ENCODE measurements around the gene ZNF574.

The ZNF574 gene

GRCh38 chr19:42075616-42076379 is at the start of gene ZNF574:
TSS of gene ZNF574 (plus strand) at chr19:42076166. CDS start at chr19:42078607, 2,441 bp downstream.
- Histone ChIP-seq H3K4me1 (ENCODE audit: low read length) (peaks cover 18% of the 10 kb centered on the region), H3K27ac (ENCODE audit: low read length) (peak within 1 kb of the TSS; percentile 77), H4K20me1 (ENCODE audit: insufficient read depth, low read length) (peaks cover 26% of the 10 kb centered on the region), H3K9me3 (ENCODE audit: insufficient read depth, low read length) (no peaks in the 10 kb centered on the region), H3K4me2 (ENCODE audit: low read length) (peak within 1 kb of the TSS; percentile 96), H3K4me3 (ENCODE audit: low read length) (peak within 1 kb of the TSS; percentile 92), H3K27me3 (ENCODE audit: low read depth, low read length) (no peaks in the 10 kb centered on the region), H3K9ac (ENCODE audit: low read length) (peak within 1 kb of the TSS; percentile 98), H2AFZ (ENCODE audit: low read depth, low read length) (peak within 1 kb of the TSS; percentile 30; the same call in 1 of the 2 replicates), H3K36me3 (replicated peaks; ENCODE audit: low read depth, low read length) (peaks cover 23% of the 10 kb centered on the region), H3K79me2 (ENCODE audit: low read length) (peaks cover 58% of the 10 kb centered on the region)
- TF ChIP-seq, protein P1, sequence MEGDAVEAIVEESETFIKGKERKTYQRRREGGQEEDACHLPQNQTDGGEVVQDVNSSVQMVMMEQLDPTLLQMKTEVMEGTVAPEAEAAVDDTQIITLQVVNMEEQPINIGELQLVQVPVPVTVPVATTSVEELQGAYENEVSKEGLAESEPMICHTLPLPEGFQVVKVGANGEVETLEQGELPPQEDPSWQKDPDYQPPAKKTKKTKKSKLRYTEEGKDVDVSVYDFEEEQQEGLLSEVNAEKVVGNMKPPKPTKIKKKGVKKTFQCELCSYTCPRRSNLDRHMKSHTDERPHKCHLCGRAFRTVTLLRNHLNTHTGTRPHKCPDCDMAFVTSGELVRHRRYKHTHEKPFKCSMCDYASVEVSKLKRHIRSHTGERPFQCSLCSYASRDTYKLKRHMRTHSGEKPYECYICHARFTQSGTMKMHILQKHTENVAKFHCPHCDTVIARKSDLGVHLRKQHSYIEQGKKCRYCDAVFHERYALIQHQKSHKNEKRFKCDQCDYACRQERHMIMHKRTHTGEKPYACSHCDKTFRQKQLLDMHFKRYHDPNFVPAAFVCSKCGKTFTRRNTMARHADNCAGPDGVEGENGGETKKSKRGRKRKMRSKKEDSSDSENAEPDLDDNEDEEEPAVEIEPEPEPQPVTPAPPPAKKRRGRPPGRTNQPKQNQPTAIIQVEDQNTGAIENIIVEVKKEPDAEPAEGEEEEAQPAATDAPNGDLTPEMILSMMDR (IDR thresholded peaks at IDR 0.05; ENCODE audit: low read depth, low read length), result no peak
- TF ChIP-seq EZH2phosphoT487 (IDR thresholded peaks at IDR 0.05; ENCODE audit: low read depth), result no peak

DNA sequence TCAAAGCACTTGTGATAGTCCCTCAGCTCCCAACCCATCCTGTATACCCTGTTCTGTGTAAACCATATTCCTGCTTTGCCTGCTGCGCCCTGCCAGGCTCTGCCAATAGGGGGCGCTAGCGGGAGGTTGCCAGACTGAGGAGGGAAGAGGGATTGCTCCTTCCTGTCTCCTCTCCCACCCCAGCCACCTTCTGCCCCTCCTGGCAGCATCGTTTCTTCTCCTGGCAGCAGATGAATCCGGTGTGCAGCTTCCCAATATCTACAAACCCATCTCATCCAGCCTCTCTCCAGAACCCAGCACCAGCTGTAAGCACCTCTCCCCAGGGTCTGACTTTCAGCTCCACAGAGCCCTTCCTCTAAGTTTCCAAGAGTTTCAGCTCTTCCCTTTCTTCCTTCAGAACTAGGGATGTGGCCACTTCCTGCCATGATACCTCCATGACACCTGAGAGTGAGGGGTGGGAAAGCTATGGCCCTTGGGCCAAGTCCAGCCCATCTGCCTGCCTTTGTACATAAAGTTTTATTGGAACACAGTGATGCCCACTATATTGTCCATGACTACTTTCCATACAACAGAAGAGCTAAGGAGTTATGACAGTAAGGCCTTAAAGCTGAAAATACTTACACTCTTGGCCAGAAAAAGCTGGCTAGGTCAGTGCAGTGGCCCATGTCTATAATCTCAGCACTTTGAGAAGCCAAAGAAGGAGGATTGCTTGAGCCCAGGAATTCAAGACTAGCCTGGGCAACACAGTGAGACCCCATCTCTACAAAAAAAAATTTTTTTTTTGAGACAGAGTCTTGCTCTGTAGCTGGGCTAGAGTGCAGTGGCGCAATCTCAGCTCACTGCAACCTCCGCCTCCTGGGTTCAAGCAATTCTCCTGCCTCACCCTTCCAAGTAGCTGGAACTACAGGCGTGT is 47.4 kb upstream of the ZNF574 start:
- no peak overlapping the region for H3K27ac ChIP-seq (ENCODE audit: low read length)
- H3K27me3 ChIP-seq (ENCODE audit: low read depth, low read length), result peaks cover 35% of the 10 kb centered on the region
- H3K36me3 ChIP-seq (replicated peaks; ENCODE audit: low read depth, low read length), result no peaks in the 10 kb centered on the region
- no peak overlapping the region for H2AFZ ChIP-seq (ENCODE audit: low read depth, low read length)
- H4K20me1 ChIP-seq (ENCODE audit: insufficient read depth, low read length), result no peaks in the 10 kb centered on the region
- H3K9me3 ChIP-seq (ENCODE audit: insufficient read depth, low read length), result no peaks in the 10 kb centered on the region
- H3K4me1 ChIP-seq (ENCODE audit: low read length), result no peaks in the 10 kb centered on the region
- no peaks in the 10 kb centered on the region for H3K79me2 ChIP-seq (ENCODE audit: low read length)
- no peak overlapping the region for H3K9ac ChIP-seq (ENCODE audit: low read length)
- TF ChIP-seq EZH2phosphoT487 (IDR thresholded peaks at IDR 0.05; ENCODE audit: low read depth), result no peak
- TF ChIP-seq, protein P1 (IDR thresholded peaks at IDR 0.05; ENCODE audit: low read depth, low read length), result peak; percentile 83
- H3K4me2 ChIP-seq (ENCODE audit: low read length), result no peak overlapping the region
- no peak overlapping the region for H3K4me3 ChIP-seq (ENCODE audit: low read length)

DNA sequence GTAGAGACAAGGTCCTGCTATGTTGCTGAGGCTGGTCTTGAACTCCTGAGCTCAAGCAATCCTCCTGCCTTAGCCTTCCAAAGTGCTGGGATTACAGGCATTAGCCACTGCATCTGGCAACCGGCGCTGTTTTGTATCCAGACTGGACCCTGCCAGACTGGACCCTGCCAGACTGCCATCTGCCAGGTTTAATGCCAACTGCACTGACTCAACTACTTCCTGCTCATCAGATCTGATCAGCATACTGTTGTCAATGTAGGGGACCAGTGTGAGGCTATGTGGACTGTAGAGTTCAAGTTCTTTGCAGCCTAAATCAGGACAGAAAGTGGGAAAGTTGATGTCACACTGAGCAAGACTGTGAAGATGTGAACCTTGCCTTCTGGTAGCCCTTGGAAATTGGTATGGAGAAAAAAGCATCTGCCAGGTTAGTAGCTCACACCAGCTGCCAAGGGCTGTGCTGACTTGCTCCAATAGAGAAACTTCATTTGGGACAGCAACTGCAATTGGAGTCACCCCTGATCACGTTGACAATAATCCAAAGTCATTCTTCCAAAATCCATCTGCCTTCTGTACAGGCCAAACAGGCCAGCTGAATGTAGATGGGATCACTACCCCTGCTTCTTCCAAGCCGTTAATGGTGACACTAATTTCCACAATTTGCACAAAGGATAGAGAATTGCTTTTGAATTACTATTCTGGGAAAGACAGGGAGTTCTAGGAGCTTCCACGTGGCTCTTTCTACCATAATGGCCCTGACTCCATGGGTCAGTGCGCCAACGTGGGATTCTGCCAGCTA is 45.1 kb upstream of the ZNF574 start:
- H3K4me1 ChIP-seq (ENCODE audit: low read length), result peaks cover 3% of the 10 kb centered on the region; the same call in 1 of the 2 replicates
- H3K27ac ChIP-seq (ENCODE audit: low read length), result no peak overlapping the region
- peaks cover 26% of the 10 kb centered on the region for H3K27me3 ChIP-seq (ENCODE audit: low read depth, low read length)
- no peak overlapping the region for H3K4me3 ChIP-seq (ENCODE audit: low read length)
- no peak overlapping the region for H3K4me2 ChIP-seq (ENCODE audit: low read length)
- H3K79me2 ChIP-seq (ENCODE audit: low read length), result no peaks in the 10 kb centered on the region
- H3K9me3 ChIP-seq (ENCODE audit: insufficient read depth, low read length), result no peaks in the 10 kb centered on the region
- no peak overlapping the region for H2AFZ ChIP-seq (ENCODE audit: low read depth, low read length)
- H3K36me3 ChIP-seq (replicated peaks; ENCODE audit: low read depth, low read length), result no peaks in the 10 kb centered on the region
- no peak for TF ChIP-seq EZH2phosphoT487 (IDR thresholded peaks at IDR 0.05; ENCODE audit: low read depth)
- TF ChIP-seq, protein P1 (IDR thresholded peaks at IDR 0.05; ENCODE audit: low read depth, low read length), result no peak
- H4K20me1 ChIP-seq (ENCODE audit: insufficient read depth, low read length), result no peaks in the 10 kb centered on the region
- H3K9ac ChIP-seq (ENCODE audit: low read length), result no peak overlapping the region
